ENCODE results near the gene VSIG2. TPM values are rescaled to one million over a fixed set of nuclear protein-coding genes. Genes with fewer than 3 reads are reported as not detected.

The VSIG2 gene
- total RNA-seq, 1 donor from 2014 or later: 0.25 TPM

DNA sequence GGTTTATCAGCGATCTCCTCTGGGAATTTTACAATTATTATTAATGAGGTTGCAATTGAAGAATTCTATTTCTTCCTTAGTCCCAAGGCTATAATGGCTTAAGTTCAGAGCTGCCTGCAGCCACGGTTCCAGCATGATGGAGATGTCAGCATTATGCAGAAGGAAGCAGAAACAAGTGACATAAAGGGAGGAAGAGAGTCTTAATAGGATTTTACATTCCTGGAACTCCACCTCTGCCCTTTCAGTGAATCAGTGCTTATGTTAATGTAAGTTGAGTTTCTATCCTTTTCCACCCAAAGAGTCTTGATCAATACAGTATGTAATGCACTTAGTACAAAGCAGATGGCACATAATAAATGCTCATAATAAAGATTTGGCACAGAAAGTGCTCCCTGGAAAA is 23.9 kb downstream of the VSIG2 start:
- Mint-ChIP-seq H3K9me3 (no peaks in the 10 kb centered on the region), H3K4me3 (no peak overlapping the region), H3K27me3 (ENCODE audit: low read depth) (peaks cover 59% of the 10 kb centered on the region), H3K36me3 (no peaks in the 10 kb centered on the region), H3K27ac (no peak overlapping the region), H3K4me1 (peaks cover 16% of the 10 kb centered on the region)
- DNase-seq (ENCODE audit: low spot score in 2 of 2, unreplicated experiment in 2 of 2): no peak
- TF ChIP-seq, protein P1, sequence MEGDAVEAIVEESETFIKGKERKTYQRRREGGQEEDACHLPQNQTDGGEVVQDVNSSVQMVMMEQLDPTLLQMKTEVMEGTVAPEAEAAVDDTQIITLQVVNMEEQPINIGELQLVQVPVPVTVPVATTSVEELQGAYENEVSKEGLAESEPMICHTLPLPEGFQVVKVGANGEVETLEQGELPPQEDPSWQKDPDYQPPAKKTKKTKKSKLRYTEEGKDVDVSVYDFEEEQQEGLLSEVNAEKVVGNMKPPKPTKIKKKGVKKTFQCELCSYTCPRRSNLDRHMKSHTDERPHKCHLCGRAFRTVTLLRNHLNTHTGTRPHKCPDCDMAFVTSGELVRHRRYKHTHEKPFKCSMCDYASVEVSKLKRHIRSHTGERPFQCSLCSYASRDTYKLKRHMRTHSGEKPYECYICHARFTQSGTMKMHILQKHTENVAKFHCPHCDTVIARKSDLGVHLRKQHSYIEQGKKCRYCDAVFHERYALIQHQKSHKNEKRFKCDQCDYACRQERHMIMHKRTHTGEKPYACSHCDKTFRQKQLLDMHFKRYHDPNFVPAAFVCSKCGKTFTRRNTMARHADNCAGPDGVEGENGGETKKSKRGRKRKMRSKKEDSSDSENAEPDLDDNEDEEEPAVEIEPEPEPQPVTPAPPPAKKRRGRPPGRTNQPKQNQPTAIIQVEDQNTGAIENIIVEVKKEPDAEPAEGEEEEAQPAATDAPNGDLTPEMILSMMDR (IDR thresholded peaks at IDR 0.05; ENCODE audit: unreplicated experiment): no peak

DNA sequence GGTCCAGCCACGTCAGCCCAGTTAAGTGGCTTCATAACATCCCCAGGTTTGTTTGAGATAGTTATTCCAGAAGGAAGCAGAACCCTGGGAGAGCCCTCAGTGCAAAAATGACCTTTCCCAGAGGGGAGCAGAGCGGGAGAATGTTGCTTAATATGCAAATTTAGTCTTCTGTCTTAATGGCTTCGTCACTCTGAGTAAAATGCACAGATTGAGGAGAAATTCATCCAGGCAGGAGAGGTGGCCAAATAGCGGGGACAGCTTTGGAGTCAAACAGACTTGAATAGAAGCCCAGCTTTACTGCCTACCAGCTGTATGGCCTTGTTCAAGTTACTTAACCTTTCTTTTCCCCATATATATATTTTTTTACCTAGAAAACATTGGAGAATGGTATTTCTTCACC is 24.6 kb downstream of the VSIG2 start:
- H3K36me3 Mint-ChIP-seq: no peaks in the 10 kb centered on the region
- H3K27ac Mint-ChIP-seq: no peak overlapping the region
- H3K4me3 Mint-ChIP-seq: no peak overlapping the region

DNA sequence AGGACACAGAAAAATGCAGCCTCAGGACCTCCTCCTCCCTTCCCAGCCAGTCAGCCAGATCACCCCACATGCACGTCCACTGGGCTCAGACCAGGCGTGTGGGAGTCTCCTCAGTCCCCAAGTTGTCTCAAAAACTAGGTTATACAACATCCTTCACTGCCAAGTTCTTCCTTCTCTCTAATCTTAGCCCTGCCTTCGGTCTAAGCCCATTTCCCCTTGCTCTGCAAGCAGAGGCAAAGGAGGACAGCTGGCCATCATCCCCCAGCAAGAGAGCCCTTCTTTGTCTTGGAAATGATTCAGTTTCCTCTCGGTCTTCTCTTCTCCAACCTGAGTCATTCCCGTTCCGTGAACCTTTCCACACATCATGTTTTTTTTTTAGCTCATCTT is 26.3 kb downstream of the VSIG2 start:
- TF ChIP-seq, protein P1 (IDR thresholded peaks at IDR 0.05; ENCODE audit: unreplicated experiment): no peak
- Mint-ChIP-seq H3K27ac (no peak overlapping the region), H3K36me3 (no peaks in the 10 kb centered on the region), H3K4me3 (no peak overlapping the region), H3K27me3 (ENCODE audit: low read depth) (peaks cover 72% of the 10 kb centered on the region), H3K4me1 (peaks cover 21% of the 10 kb centered on the region), H3K9me3 (no peaks in the 10 kb centered on the region)
- no peak for DNase-seq (ENCODE audit: low spot score in 2 of 2, unreplicated experiment in 2 of 2)

More for the DNA sequence above, 24.6 kb downstream of the VSIG2 start:
- TF ChIP-seq, protein P1 (IDR thresholded peaks at IDR 0.05; ENCODE audit: unreplicated experiment): no peak
- peaks cover 21% of the 10 kb centered on the region for H3K4me1 Mint-ChIP-seq
- peaks cover 63% of the 10 kb centered on the region for H3K27me3 Mint-ChIP-seq (ENCODE audit: low read depth)
- H3K9me3 Mint-ChIP-seq: no peaks in the 10 kb centered on the region
- DNase-seq (ENCODE audit: low spot score in 2 of 2, unreplicated experiment in 2 of 2): no peak

DNA sequence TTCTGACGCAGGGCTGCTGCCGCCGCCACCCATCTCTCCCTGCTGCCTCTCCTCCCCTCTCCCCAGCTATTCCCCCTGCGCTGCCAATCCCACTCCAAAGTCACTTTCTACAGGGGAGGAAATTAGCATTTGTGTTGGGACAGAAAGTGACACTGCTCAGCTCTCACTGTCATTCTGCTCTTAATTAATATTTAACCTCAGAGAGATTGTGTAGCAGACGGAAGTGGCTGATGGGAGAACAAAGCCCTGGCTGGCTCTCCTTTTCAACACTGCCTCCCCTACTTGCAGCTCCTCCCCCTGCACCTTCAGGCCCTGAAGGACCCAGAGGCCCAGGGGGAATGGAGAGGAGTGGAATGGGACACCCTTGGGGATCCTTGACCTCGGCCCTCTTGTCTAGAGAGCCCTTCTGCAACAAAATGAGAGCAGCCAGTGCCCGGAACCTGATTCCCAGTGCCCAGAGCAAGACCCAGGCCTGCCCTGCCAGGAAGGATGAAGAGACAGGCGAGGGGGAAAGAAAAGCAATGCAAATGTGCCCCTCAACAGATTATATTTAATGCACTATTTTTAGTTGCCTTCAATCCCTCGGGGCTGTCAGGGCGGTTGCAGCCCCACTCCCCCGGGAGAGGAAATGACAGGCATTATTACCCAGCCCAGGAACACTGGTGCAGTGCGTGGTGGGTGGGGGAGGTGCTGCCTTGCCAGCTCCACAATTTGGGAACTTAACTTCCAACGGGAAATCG is 26.9 kb downstream of the VSIG2 start:
- Mint-ChIP-seq H3K27me3 (ENCODE audit: low read depth) (peaks cover 74% of the 10 kb centered on the region), H3K4me1 (peaks cover 21% of the 10 kb centered on the region), H3K9me3 (no peaks in the 10 kb centered on the region), H3K27ac (no peak overlapping the region), H3K36me3 (no peaks in the 10 kb centered on the region), H3K4me3 (no peak overlapping the region)
- TF ChIP-seq, protein P1 (IDR thresholded peaks at IDR 0.05; ENCODE audit: unreplicated experiment): no peak
- no peak for DNase-seq (ENCODE audit: low spot score in 2 of 2, unreplicated experiment in 2 of 2)

DNA sequence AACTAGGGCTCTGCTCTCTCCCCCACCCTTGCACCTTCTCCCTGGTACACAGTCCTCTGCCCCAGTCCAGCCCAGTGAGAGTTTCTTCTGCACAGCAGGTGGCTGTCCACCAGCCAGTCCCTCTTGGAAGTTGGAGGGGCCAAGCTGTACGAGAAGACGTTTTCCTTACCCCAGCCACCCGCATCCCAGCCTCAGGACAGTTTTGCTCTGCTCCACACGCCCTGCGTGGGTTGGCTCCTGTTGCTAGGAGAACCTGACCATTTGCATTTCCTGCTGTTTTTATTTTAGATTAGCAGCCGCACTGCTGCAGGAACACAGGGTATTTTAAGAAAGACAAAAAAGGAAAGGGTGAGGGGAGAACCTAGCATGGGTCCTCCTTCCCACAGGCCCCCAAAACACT is 29.9 kb downstream of the VSIG2 start:
- Mint-ChIP-seq H3K27me3 (ENCODE audit: low read depth) (peaks cover 92% of the 10 kb centered on the region), H3K4me1 (peaks cover 36% of the 10 kb centered on the region), H3K27ac (no peak overlapping the region), H3K4me3 (no peak overlapping the region), H3K36me3 (no peaks in the 10 kb centered on the region), H3K9me3 (no peaks in the 10 kb centered on the region)
- TF ChIP-seq, protein P1 (IDR thresholded peaks at IDR 0.05; ENCODE audit: unreplicated experiment): no peak
- no peak for DNase-seq (ENCODE audit: low spot score in 2 of 2, unreplicated experiment in 2 of 2)

All from mesothelial cell of epicardium (in vitro differentiated cells).